Caco-2 (cell line): Measurements from ENCODE around the gene RPL23. TPM values are rescaled to one million over a fixed set of nuclear protein-coding genes. Genes with fewer than 3 reads are reported as not detected.

Experiments
- BruUV-seq: library from RNA; stranded (reverse); fragments of 400-500 nt; replicated peaks from 2 replicates; lab custom pipeline; 2021; lab: Mats Ljungman, UMichigan
- CTCF ChIA-PET: fragments of 300-600 bp; sonication (Branson Sonifier 250); formaldehyde crosslinking; loops from one replicate; lab custom pipeline; 2022; ENCODE audit warnings: antibody characterized with exemption; lab: Charles Lee
- POLR2A ChIA-PET: fragments of 300-600 bp; sonication (Branson Sonifier 250); formaldehyde crosslinking; loops from one replicate; lab custom pipeline; 2022; ENCODE audit warnings: antibody characterized with exemption; lab: Charles Lee
- DNase-seq, 2 experiments: peaks; one replicate each; pipeline versions ENCODE4 v3.0.0 to v3.0.0-alpha.2; 2020 to 2022
- H3K27me3 ChIP-seq: replicated peaks from 2 replicates; pipeline ENCODE4 v1.6.0; 2011; ENCODE audit warnings: low read length; ENCODE audit not compliant: control insufficient read depth, insufficient read depth
- H3K36me3 ChIP-seq: 2 replicates; pipeline ENCODE4 v1.5.1; 2011; ENCODE audit warnings: low read length; ENCODE audit not compliant: control insufficient read depth, insufficient read depth
- H3K4me1 ChIP-seq: fragments of 250-450 bp; sonication (Bioruptor Pico); 2 replicates; pipeline ENCODE4 v1.5.1; 2020; ENCODE audit warnings: mild to moderate bottlenecking
- H3K4me3 ChIP-seq: 2 replicates; pipeline ENCODE4 v1.5.1; 2011; ENCODE audit warnings: low read depth, mild to moderate bottlenecking, control low read depth, low read length
- H3K9me3 ChIP-seq: fragments of 250-450 bp; sonication (Bioruptor Pico); 2 replicates; pipeline ENCODE4 v1.5.1; 2020; ENCODE audit warnings: mild to moderate bottlenecking, moderate library complexity
- H3K27ac Mint-ChIP-seq: one replicate; pipeline ENCODE4 v1.8.0; 2022; ENCODE audit warnings: mixed read lengths; ENCODE audit not compliant: unreplicated experiment
- H3K27me3 Mint-ChIP-seq: one replicate; pipeline ENCODE4 v1.8.0; 2022; ENCODE audit warnings: mixed read lengths; ENCODE audit not compliant: insufficient read depth, unreplicated experiment
- H3K36me3 Mint-ChIP-seq: one replicate; pipeline ENCODE4 v1.8.0; 2022; ENCODE audit warnings: mild to moderate bottlenecking, mixed read lengths; ENCODE audit not compliant: insufficient read depth, unreplicated experiment
- H3K4me1 Mint-ChIP-seq: one replicate; pipeline ENCODE4 v1.8.0; 2022; ENCODE audit warnings: low read depth, mixed read lengths; ENCODE audit not compliant: unreplicated experiment
- H3K4me3 Mint-ChIP-seq: one replicate; pipeline ENCODE4 v1.8.0; 2022; ENCODE audit warnings: mild to moderate bottlenecking, moderate library complexity, mixed read lengths; ENCODE audit not compliant: unreplicated experiment
- H3K9me3 Mint-ChIP-seq: one replicate; pipeline ENCODE4 v1.8.0; 2022; ENCODE audit warnings: mixed read lengths; ENCODE audit not compliant: unreplicated experiment
- intact Hi-C: fragments of 100-400 bp; cut with micrococcal nuclease; formaldehyde crosslinking; loops from one replicate; pipeline ENCODE4 v1.10.0; 2022; ENCODE audit not compliant: unreplicated experiment
- total RNA-seq: library from RNA; stranded (reverse); gene quantifications from 2 replicates; pipeline ENCODE4 v1.2.3, GENCODE V29; 2022
- TF ChIP-seq, protein P1 (sequence below), 2 experiments: fragments of 200-600 bp in 1 of 2; IDR thresholded peaks; 1 replicate in 1 of 2; 2 replicates in 1 of 2; pipeline versions ENCODE4 v1.5.1 to v1.8.0; 2011 to 2022; ENCODE audit warnings: antibody characterized with exemption in 1 of 2, control low read depth in 1 of 2, inconsistent platforms in 1 of 2, low read depth in 1 of 2, low read length in 1 of 2, mild to moderate bottlenecking in 1 of 2, moderate library complexity in 1 of 2; ENCODE audit not compliant: insufficient read depth in 1 of 2, severe bottlenecking in 1 of 2, unreplicated experiment in 1 of 2

Gene RPL23
- total RNA-seq, 1 experiment from 2014 or later: 2,216 TPM

GRCh38 chr17:38892620-38893019, 39.1 kb upstream of the RPL23 start:
- CTCF ChIA-PET: no interaction called here

DNA sequence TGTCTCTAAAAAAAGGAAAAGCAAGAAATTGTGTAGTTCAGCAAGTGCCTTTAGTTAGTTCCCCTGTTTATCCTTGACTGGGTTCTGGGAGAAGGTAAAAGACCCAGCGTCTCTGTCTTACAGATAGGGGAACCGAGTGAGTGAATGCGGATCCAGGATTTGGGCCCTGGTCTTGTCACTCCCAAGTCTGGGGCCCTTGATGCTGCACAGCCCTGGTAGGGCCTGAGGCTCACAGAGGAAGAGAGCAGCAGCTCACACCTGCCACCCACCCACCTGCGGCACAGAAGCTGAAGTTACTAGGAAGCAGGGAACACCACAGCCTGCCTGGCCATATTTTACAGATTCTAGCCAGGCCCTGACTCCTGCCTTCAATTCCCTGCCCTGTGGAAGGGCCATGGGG, 38.6 kb upstream of the RPL23 start:
- no TSS peak for BruUV-seq
- Histone ChIP-seq H3K36me3 (peaks cover 3% of the 10 kb centered on the region), H3K27me3 (no peaks in the 10 kb centered on the region), H3K4me1 (no peaks in the 10 kb centered on the region), H3K4me3 (no peak overlapping the region), H3K9me3 (no peaks in the 10 kb centered on the region)
- no peaks in the 10 kb centered on the region for H3K4me1 Mint-ChIP-seq
- no peak overlapping the region for H3K27ac Mint-ChIP-seq
- TF ChIP-seq, protein P1, sequence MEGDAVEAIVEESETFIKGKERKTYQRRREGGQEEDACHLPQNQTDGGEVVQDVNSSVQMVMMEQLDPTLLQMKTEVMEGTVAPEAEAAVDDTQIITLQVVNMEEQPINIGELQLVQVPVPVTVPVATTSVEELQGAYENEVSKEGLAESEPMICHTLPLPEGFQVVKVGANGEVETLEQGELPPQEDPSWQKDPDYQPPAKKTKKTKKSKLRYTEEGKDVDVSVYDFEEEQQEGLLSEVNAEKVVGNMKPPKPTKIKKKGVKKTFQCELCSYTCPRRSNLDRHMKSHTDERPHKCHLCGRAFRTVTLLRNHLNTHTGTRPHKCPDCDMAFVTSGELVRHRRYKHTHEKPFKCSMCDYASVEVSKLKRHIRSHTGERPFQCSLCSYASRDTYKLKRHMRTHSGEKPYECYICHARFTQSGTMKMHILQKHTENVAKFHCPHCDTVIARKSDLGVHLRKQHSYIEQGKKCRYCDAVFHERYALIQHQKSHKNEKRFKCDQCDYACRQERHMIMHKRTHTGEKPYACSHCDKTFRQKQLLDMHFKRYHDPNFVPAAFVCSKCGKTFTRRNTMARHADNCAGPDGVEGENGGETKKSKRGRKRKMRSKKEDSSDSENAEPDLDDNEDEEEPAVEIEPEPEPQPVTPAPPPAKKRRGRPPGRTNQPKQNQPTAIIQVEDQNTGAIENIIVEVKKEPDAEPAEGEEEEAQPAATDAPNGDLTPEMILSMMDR (IDR thresholded peaks at IDR 0.05; ENCODE audit: insufficient read depth in 1 of 2, low read depth in 1 of 2, low read length in 1 of 2, severe bottlenecking in 1 of 2, unreplicated experiment in 1 of 2): no peak
- no peak for DNase-seq
- no peaks in the 10 kb centered on the region for H3K9me3 Mint-ChIP-seq
- peaks cover 82% of the 10 kb centered on the region for H3K36me3 Mint-ChIP-seq
- H3K4me3 Mint-ChIP-seq: no peak overlapping the region
- CTCF ChIA-PET: no interaction called here
- no peaks in the 10 kb centered on the region for H3K27me3 Mint-ChIP-seq
- POLR2A ChIA-PET: no interaction called here
- intact Hi-C loops: no loop called here

More at GRCh38 chr17:38892620-38893019, 39.1 kb upstream of the RPL23 start:
- no peaks in the 10 kb centered on the region for H3K27me3 Mint-ChIP-seq
- H3K4me3 Mint-ChIP-seq: no peak overlapping the region
- no TSS peak for BruUV-seq
- no peaks in the 10 kb centered on the region for H3K9me3 Mint-ChIP-seq
- no peaks in the 10 kb centered on the region for H3K27me3 ChIP-seq
- no peaks in the 10 kb centered on the region for H3K4me1 Mint-ChIP-seq
- TF ChIP-seq, protein P1 (IDR thresholded peaks at IDR 0.05; ENCODE audit: insufficient read depth in 1 of 2, low read depth in 1 of 2, low read length in 1 of 2, severe bottlenecking in 1 of 2, unreplicated experiment in 1 of 2): no peak
- peaks cover 2% of the 10 kb centered on the region for H3K4me1 ChIP-seq
- intact Hi-C loops: no loop called here
- POLR2A ChIA-PET: no interaction called here
- H3K9me3 ChIP-seq: no peaks in the 10 kb centered on the region
- H3K36me3 ChIP-seq: peaks cover 3% of the 10 kb centered on the region
- DNase-seq: no peak
- peaks cover 77% of the 10 kb centered on the region for H3K36me3 Mint-ChIP-seq
- H3K27ac Mint-ChIP-seq: no peak overlapping the region
- no peak overlapping the region for H3K4me3 ChIP-seq

GRCh38 chr17:38891441-38891840, 37.9 kb upstream of the RPL23 start:
- Mint-ChIP-seq H3K4me3 (no peak overlapping the region), H3K27me3 (no peaks in the 10 kb centered on the region), H3K27ac (no peak overlapping the region), H3K36me3 (peaks cover 82% of the 10 kb centered on the region), H3K9me3 (no peaks in the 10 kb centered on the region), H3K4me1 (no peaks in the 10 kb centered on the region)
- Histone ChIP-seq H3K4me3 (no peak overlapping the region), H3K27me3 (no peaks in the 10 kb centered on the region), H3K4me1 (peaks cover 2% of the 10 kb centered on the region; the same call in 1 of the 2 replicates), H3K9me3 (no peaks in the 10 kb centered on the region), H3K36me3 (peaks cover 4% of the 10 kb centered on the region)
- intact Hi-C loops: no loop called here
- TF ChIP-seq, protein P1 (IDR thresholded peaks at IDR 0.05; ENCODE audit: insufficient read depth in 1 of 2, low read depth in 1 of 2, low read length in 1 of 2, severe bottlenecking in 1 of 2, unreplicated experiment in 1 of 2): no peak
- DNase-seq: no peak
- POLR2A ChIA-PET: no interaction called here
- CTCF ChIA-PET: interaction anchor here (0.5 kb wide), 1 partner anchor 594 kb away, joined by 4 read pairs; no protein-coding TSS in a partner anchor
- no TSS peak for BruUV-seq
